SK-N-SH (cell line): Measurements from ENCODE around the gene FLT1. TPM values are rescaled to one million over a fixed set of nuclear protein-coding genes. Genes with fewer than 3 reads are reported as not detected.

ENCODE experiments used
- CTCF ChIA-PET: fragments of 300-600, 350-600 bp; formaldehyde crosslinking; extraction: SDS; loops from one replicate; lab custom pipeline; 2021; lab: Yijun Ruan, JAX
- POLR2A ChIA-PET: fragments of 350-600 bp; sonication (Branson Sonifier 250); formaldehyde crosslinking; extraction: SDS; loops from one replicate; lab custom pipeline; 2020; ENCODE audit warnings: antibody characterized with exemption, inconsistent platforms; lab: Yijun Ruan, JAX
- DNase-seq: peaks from one replicate; pipeline ENCODE4 v3.0.0; 2012
- H2AFZ ChIP-seq: fragments of 200-600 bp; sonication (generic); 2 replicates; pipeline ENCODE4 v1.8.1; 2016; ENCODE audit warnings: antibody characterized with exemption, mild to moderate bottlenecking, low read depth
- H3F3A ChIP-seq: fragments of 200-600 bp; sonication (generic); replicated peaks from 2 replicates; pipeline ENCODE3; 2016; ENCODE audit warnings: antibody characterized with exemption, mild to moderate bottlenecking; ENCODE audit not compliant: insufficient read depth
- H3K27ac ChIP-seq, 2 experiments: fragments of 200-500 bp in 1 of 2; fragments of 200-600 bp in 1 of 2; sonication (Bioruptor generic) in 1 of 2; sonication (generic), shearing (Covaris generic) in 1 of 2; 2 replicates each; pipeline versions ENCODE4 v1.5.1 to v1.6.1; 2014 to 2016; ENCODE audit warnings: low read depth in 2 of 2, inconsistent platforms in 1 of 2, low read length in 1 of 2, mild to moderate bottlenecking in 1 of 2, mixed read lengths in 1 of 2
- H3K27me3 ChIP-seq: fragments of 200-600 bp; sonication (generic), shearing (Covaris generic); 2 replicates; pipeline ENCODE4 v1.6.1; 2016; ENCODE audit warnings: mixed run types; ENCODE audit not compliant: insufficient read depth
- H3K36me3 ChIP-seq, 2 experiments: fragments of 200-500 bp in 1 of 2; fragments of 200-600 bp in 1 of 2; sonication (Bioruptor generic) in 1 of 2; sonication (generic) in 1 of 2; replicated peaks in 1 of 2; 2 replicates each; pipeline versions ENCODE3 to v1.5.1; 2014 to 2016; ENCODE audit warnings: low read length in 1 of 2, mild to moderate bottlenecking in 1 of 2; ENCODE audit not compliant: insufficient read depth in 2 of 2, control insufficient read depth in 1 of 2
- H3K4me1 ChIP-seq, 2 experiments: fragments of 200-500 bp in 1 of 2; fragments of 200-600 bp in 1 of 2; sonication (Bioruptor generic) in 1 of 2; sonication (generic), shearing (Covaris generic) in 1 of 2; 2 replicates each; pipeline versions ENCODE4 v1.5.1 to v1.6.1; 2014 to 2016; ENCODE audit warnings: low read depth in 1 of 2, low read length in 1 of 2, mixed run types in 1 of 2; ENCODE audit not compliant: insufficient read depth in 2 of 2, control insufficient read depth in 1 of 2
- H3K4me2 ChIP-seq: fragments of 200-600 bp; sonication (generic), shearing (Covaris generic); 2 replicates; pipeline ENCODE4 v1.6.1; 2017; ENCODE audit warnings: mixed run types
- H3K4me3 ChIP-seq, 2 experiments: fragments of 200-500 bp in 1 of 2; fragments of 200-600 bp in 1 of 2; sonication (Bioruptor generic) in 1 of 2; sonication (generic), shearing (Covaris generic) in 1 of 2; 2 replicates each; pipeline versions ENCODE4 v1.5.1 to v1.8.1; 2014 to 2016; ENCODE audit warnings: low read depth in 2 of 2, inconsistent platforms in 1 of 2, low read length in 1 of 2, mild to moderate bottlenecking in 1 of 2, mixed read lengths in 1 of 2, moderate library complexity in 1 of 2
- H3K79me2 ChIP-seq: fragments of 200-600 bp; sonication (generic); 2 replicates; pipeline ENCODE4 v1.8.1; 2017; ENCODE audit warnings: mild to moderate bottlenecking; ENCODE audit not compliant: insufficient read depth
- H3K9ac ChIP-seq: fragments of 200-600 bp; sonication (generic); 2 replicates; pipeline ENCODE4 v1.6.1; 2017; ENCODE audit warnings: mixed run types
- H3K9me2 ChIP-seq: fragments of 200-600 bp; sonication (generic); 2 replicates; pipeline ENCODE4 v1.6.1; 2017; ENCODE audit warnings: mixed run types
- H3K9me3 ChIP-seq: fragments of 200-600 bp; sonication (generic); 2 replicates; pipeline ENCODE4 v1.6.1; 2017; ENCODE audit warnings: mixed run types, mild to moderate bottlenecking, moderate library complexity
- H4K20me1 ChIP-seq: fragments of 200-600 bp; sonication (generic); 2 replicates; pipeline ENCODE4 v1.6.1; 2017; ENCODE audit warnings: mild to moderate bottlenecking, mixed run types; ENCODE audit not compliant: insufficient read depth
- FOSL2 ChIP-seq: IDR thresholded peaks from 2 replicates; pipeline ENCODE4 v1.4.0; 2012; ENCODE audit warnings: low read depth, mild to moderate bottlenecking, moderate library complexity, borderline replicate concordance
- FOXJ3 ChIP-seq: sonication (generic); formaldehyde crosslinking; IDR thresholded peaks from 2 replicates; pipeline ENCODE4 v1.5.1; 2020; ENCODE audit warnings: mild to moderate bottlenecking, missing genetic modification reagents
- FOXM1 ChIP-seq: IDR thresholded peaks from 2 replicates; pipeline ENCODE4 v1.4.0; 2012; ENCODE audit warnings: low read depth, mild to moderate bottlenecking
- GABPA ChIP-seq: IDR thresholded peaks from 2 replicates; pipeline ENCODE4 v1.4.0; 2012; ENCODE audit warnings: low read depth, mild to moderate bottlenecking
- GATA2 ChIP-seq: sonication (generic); formaldehyde crosslinking; IDR thresholded peaks from 2 replicates; pipeline ENCODE4 v1.5.0; 2020; ENCODE audit warnings: mild to moderate bottlenecking, missing genetic modification reagents
- JUND ChIP-seq: IDR thresholded peaks from 2 replicates; pipeline ENCODE4 v1.4.0; 2012
- MEF2A ChIP-seq: IDR thresholded peaks from 2 replicates; pipeline ENCODE4 v1.4.0; 2012; ENCODE audit warnings: low read depth, borderline replicate concordance
- MXI1 ChIP-seq: IDR thresholded peaks from 2 replicates; pipeline ENCODE4 v1.6.1; 2012; ENCODE audit warnings: mild to moderate bottlenecking, low read depth, low read length, improper control_type of control experiment
- NFIC ChIP-seq: IDR thresholded peaks from 2 replicates; pipeline ENCODE4 v1.4.0; 2012; ENCODE audit warnings: borderline replicate concordance
- NRF1 ChIP-seq: IDR thresholded peaks from 2 replicates; pipeline ENCODE4 v1.6.1; 2012; ENCODE audit warnings: low read depth, mild to moderate bottlenecking, low read length
- RAD21 ChIP-seq: IDR thresholded peaks from 2 replicates; pipeline ENCODE4 v1.6.1; 2012; ENCODE audit warnings: mild to moderate bottlenecking, low read length
- RCOR1 ChIP-seq: fragments of 150-350 bp; IDR thresholded peaks from 2 replicates; pipeline ENCODE4 v1.6.1; 2017; ENCODE audit warnings: antibody characterized with exemption, low read length
- TCF12 ChIP-seq: IDR thresholded peaks from 2 replicates; pipeline ENCODE4 v1.4.0; 2012
- WGBS: methylation state at CpG from one replicate; pipeline ENCODE4 v1.1.6; 2017; ENCODE audit warnings: low lambda C conversion rate; 5-methylcytosine and 5-hydroxymethylcytosine counted together
- polyA plus RNA-seq, 3 experiments: library from polyadenylated mRNA; depleted of rRNA; stranded (reverse); fragments of >200 nt; gene quantifications; 2 replicates each; pipeline ENCODE4 v1.2.3, GENCODE V29; 2012
- TF ChIP-seq, protein P1 (sequence below): fragments of 150-350 bp; IDR thresholded peaks from 2 replicates; pipeline ENCODE4 v1.6.1; 2017; ENCODE audit warnings: antibody characterized with exemption, low read length, low read depth, borderline replicate concordance
- TF ChIP-seq, protein P2 (sequence below): IDR thresholded peaks from 2 replicates; pipeline ENCODE4 v1.4.0; 2012; ENCODE audit warnings: low read depth, borderline replicate concordance
- TF ChIP-seq, protein P3 (sequence below): IDR thresholded peaks from 2 replicates; pipeline ENCODE4 v1.4.0; 2012; ENCODE audit warnings: low read depth, borderline replicate concordance
- TF ChIP-seq, protein P4 (sequence below): IDR thresholded peaks from 2 replicates; pipeline ENCODE4 v1.4.0; 2012; ENCODE audit warnings: low read depth
- TF ChIP-seq, protein P5 (sequence below): IDR thresholded peaks from 2 replicates; pipeline ENCODE4; 2012

FLT1 gene
- polyA plus RNA-seq, 1 of the 3 experiments (the other 2 are of a cell fraction): 0.20 TPM

DNA sequence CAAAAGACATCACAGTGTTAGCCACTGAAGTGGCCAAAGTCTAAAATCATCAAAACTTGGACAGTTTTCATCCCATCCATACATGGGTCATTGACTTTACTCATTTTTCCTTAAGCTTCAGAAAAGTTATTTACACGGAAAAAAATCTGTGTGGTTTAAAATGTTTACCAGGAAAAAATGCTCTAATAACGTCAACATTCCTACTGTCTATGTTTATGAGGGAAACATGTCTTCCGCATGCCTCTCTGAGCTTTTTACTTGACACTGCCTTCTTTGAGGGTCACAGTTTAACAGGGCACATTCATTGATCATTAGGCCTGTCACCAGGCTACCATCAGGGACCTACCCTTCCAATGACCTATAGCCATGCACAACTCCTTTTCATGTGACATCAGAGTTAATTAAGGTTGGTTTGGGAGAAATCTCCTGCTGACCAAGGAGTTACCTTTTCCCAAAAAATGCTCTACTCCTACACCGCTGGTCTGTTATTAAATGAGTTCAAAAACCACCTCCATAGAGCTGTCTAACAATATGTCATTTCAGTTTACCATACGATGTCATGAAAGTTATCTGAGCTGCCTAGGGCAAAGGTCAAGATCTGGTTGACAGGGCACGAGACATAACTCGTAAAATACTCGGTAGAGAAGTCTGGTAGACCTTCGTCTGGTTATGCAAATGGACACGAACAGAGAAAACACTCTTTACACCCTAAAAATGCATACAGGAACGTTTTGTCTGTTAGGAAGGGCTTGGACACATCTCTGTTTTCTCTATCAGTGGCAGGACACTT is 17.8 kb downstream of the FLT1 start (continued):
- TF ChIP-seq, protein P1, sequence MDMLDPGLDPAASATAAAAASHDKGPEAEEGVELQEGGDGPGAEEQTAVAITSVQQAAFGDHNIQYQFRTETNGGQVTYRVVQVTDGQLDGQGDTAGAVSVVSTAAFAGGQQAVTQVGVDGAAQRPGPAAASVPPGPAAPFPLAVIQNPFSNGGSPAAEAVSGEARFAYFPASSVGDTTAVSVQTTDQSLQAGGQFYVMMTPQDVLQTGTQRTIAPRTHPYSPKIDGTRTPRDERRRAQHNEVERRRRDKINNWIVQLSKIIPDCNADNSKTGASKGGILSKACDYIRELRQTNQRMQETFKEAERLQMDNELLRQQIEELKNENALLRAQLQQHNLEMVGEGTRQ: no peak
- TF ChIP-seq MEF2A: no peak
- TF ChIP-seq FOXJ3: no peak
- no peak for TF ChIP-seq FOXM1
- TF ChIP-seq NFIC: no peak

DNA sequence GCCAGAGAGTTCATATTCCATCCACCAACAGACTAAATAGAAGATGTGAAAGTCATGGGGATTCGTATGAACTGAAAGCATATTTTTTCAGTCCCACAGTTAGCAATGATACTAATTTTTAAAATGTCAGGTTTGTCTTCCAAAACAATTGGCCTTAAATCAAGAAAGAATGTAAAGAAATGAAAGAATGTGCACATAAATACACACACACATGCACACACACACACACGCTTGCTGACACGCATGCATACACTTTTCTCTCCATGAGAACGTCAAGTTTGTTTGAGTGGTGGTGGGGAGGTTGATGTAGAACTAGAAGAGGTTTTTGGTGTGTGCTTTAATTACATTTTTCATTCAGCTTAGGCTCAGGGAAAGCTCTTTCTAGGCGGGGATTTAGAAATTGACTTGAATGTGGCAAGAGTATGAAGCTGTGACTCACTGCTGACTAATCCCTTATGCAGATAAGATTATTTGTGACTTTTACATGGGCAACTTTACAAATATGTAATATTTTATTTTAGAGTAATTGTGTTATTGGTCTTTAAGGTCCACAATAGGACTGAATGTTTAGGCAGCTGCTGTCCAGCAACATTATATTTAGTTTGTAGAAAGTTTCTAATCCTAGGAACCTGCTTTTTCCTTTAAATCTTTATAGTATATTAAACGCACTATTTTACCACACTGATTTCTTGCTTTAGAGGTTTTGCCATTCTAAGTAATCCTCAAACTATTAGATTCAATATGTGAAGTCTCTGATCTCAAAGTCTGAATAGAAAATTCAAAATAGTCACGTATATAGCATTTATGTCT is 18.8 kb downstream of the FLT1 start:
- no peaks in the 10 kb centered on the region for H4K20me1 ChIP-seq
- POLR2A ChIA-PET: no interaction called here
- no peak for DNase-seq
- peaks cover 15% of the 10 kb centered on the region for H3F3A ChIP-seq
- WGBS: 25% methylated on average over 7 of the region's 7 CpGs
- H3K27me3 ChIP-seq: no peaks in the 10 kb centered on the region
- H2AFZ ChIP-seq: no peak overlapping the region
- peak overlapping the region; percentile 43; the same call in 1 of the 2 replicates for H3K4me2 ChIP-seq
- no peaks in the 10 kb centered on the region for H3K9me2 ChIP-seq
- no peak overlapping the region for H3K4me3 ChIP-seq
- TF ChIP-seq, protein P2, sequence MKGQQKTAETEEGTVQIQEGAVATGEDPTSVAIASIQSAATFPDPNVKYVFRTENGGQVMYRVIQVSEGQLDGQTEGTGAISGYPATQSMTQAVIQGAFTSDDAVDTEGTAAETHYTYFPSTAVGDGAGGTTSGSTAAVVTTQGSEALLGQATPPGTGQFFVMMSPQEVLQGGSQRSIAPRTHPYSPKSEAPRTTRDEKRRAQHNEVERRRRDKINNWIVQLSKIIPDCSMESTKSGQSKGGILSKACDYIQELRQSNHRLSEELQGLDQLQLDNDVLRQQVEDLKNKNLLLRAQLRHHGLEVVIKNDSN: no peak
- TF ChIP-seq, protein P3, sequence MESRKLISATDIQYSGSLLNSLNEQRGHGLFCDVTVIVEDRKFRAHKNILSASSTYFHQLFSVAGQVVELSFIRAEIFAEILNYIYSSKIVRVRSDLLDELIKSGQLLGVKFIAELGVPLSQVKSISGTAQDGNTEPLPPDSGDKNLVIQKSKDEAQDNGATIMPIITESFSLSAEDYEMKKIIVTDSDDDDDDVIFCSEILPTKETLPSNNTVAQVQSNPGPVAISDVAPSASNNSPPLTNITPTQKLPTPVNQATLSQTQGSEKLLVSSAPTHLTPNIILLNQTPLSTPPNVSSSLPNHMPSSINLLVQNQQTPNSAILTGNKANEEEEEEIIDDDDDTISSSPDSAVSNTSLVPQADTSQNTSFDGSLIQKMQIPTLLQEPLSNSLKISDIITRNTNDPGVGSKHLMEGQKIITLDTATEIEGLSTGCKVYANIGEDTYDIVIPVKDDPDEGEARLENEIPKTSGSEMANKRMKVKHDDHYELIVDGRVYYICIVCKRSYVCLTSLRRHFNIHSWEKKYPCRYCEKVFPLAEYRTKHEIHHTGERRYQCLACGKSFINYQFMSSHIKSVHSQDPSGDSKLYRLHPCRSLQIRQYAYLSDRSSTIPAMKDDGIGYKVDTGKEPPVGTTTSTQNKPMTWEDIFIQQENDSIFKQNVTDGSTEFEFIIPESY: no peak
- no peak for TF ChIP-seq MXI1
- TF ChIP-seq, protein P4, sequence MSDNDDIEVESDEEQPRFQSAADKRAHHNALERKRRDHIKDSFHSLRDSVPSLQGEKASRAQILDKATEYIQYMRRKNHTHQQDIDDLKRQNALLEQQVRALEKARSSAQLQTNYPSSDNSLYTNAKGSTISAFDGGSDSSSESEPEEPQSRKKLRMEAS: no peak
- no peak for TF ChIP-seq FOXM1
- no peak for TF ChIP-seq NRF1
- TF ChIP-seq FOSL2: peak; percentile 87
- 0 out of 2 replicates have a peak, but pooled peaks have one; percentile 21 for TF ChIP-seq TCF12
- no peak for TF ChIP-seq GABPA
- TF ChIP-seq, protein P5, sequence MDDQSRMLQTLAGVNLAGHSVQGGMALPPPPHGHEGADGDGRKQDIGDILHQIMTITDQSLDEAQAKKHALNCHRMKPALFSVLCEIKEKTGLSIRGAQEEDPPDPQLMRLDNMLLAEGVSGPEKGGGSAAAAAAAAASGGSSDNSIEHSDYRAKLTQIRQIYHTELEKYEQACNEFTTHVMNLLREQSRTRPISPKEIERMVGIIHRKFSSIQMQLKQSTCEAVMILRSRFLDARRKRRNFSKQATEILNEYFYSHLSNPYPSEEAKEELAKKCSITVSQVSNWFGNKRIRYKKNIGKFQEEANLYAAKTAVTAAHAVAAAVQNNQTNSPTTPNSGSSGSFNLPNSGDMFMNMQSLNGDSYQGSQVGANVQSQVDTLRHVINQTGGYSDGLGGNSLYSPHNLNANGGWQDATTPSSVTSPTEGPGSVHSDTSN: peak; percentile 29; the same call in 1 of the 2 replicates
- TF ChIP-seq RCOR1: no peak
- peak; percentile 63 for TF ChIP-seq JUND
- TF ChIP-seq FOXJ3: no peak
- TF ChIP-seq RAD21: no peak
- no peak for TF ChIP-seq GATA2
- H3K27ac ChIP-seq: peak overlapping the region in 1 of 2 experiments; percentile 23; a peak in 1 of 4 replicates
- peaks cover 0 to 4% of the 10 kb centered on the region in 2 experiments; a peak in 2 of 4 replicates for H3K4me1 ChIP-seq
- CTCF ChIA-PET: no interaction called here
- no peaks in the 10 kb centered on the region for H3K79me2 ChIP-seq
- H3K36me3 ChIP-seq: no peaks in the 10 kb centered on the region
- no peaks in the 10 kb centered on the region for H3K9me3 ChIP-seq
- no peak overlapping the region for H3K9ac ChIP-seq
